ENCODE measurements around the gene ASPM.

ASPM gene

DNA sequence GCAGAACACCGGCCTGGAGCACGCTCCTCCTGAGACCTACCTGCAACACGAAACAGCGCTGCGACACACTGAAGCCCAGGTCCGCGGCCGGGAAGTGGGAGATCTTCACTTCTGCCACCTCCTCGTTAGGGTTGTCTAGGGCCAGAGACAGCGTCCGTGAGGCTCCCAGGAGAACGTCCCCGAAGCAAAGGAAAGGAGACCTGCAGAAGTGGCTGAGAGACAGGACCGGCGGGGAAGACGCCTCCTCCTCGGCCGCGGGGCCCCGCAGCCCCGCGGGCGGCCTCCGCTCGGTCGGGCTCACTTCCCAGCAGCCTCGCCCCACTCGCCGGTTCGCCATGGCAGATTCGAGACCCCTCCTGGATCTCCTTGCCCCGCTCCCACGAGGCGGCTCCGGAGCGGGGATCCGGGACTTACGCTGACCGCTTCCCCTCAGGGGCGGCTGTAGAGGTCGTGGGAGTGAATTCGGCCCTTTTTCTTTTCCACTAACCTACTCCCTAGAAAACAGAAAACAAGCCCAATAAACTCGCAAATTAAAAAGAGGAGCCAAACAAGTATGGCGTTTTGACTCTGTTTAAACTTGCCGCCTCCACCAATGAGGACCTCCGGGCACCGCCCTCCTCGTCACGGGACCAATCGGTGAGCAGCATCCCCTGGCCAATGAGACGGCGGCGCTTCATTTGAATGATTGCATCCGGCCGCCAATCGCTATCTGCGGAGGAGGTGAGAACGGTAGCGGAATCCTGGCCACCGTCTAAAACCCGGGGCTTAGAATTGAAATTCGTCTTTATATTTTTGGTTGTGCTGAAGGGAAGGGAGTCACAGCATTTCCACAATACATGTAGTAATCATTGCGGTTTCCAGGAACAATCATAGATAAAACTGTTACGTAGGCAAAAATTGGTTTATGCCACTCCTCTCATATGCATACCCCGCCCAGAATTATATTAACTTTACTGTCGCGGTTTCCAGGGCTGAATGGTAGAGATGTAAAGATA is at the start of gene ASPM:
TSS of gene ASPM (minus strand) at position 569 of the 995 bp plus-strand sequence. CDS start at position 337, 232 bp downstream.
- peak; percentile 90 for DNase-seq

- DNase-seq: no peak
Measured at GRCh38 chr1:197195100-197195499, 48.6 kb upstream of the ASPM start.

DNA sequence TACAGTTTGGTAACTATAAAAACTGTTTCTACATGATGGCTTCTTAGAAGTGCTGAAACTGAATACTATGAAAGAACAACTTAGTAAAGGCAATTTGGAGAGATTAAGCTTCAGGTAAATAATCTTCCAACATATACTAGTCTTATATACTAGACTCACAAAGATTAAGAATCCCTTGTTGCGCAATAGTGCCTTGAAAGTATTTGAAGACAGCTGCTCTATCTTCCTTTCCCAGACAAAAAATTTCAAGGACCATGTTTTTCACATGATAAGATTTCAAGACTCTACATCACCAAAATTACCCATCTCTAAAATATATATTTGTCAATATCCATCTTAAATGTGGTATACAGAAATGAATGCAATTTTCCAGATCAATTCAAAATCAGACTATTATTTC is 37.7 kb upstream of the ASPM start:
- no peak for DNase-seq

- DNase-seq: no peak
Measured at GRCh38 chr1:197183195-197183748, 36.8 kb upstream of the ASPM start.

DNA sequence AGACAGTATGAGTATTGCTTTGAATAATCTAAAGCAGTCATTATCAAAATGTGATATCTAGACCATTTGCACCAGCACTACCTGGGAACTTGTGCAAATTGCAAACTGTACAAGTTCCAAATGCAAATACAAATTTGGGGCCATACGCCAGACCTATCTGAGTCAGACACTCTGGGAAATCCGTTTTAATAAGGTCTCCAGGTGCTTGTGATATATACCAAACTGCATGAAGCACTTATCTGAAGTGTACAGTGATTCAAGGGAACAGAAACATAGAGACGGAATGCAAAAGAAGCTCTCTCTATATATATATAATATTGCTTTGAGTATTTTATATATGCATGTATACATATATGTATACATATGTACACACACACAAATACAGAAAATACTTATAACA is 36.2 kb upstream of the ASPM start:
- DNase-seq: no peak

- DNase-seq: no peak
Measured at GRCh38 chr1:197181982-197182381, 35.5 kb upstream of the ASPM start.

GRCh38 chr1:197180252-197180878 is 33.9 kb upstream of the ASPM start:
- no peak for DNase-seq

- no peak for DNase-seq
Measured at GRCh38 chr1:197178998-197179397, 32.5 kb upstream of the ASPM start.

DNA sequence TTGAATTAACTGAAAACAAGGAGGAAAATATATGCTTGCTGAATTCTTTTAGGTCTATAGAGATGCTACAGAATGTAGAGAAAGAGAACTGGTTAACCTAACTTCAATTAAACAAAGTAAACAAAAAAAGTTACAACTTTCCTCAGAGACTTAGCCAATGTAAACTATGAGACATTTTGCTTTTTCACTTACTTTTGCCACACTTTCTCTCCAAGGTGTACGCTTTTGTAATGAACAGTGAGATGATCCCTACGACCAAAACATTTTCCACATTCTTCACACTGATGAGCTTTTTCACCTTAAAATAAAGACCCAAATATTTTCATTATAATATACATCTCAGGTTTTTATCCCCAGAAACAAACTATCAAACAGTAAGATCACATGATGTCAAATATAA is 28.3 kb upstream of the ASPM start:
- DNase-seq: no peak

- no peak for DNase-seq
Measured at GRCh38 chr1:197173571-197174507, 27.4 kb upstream of the ASPM start.

- no peak for DNase-seq
Measured at GRCh38 chr1:197171531-197171930, 25.1 kb upstream of the ASPM start.

GRCh38 chr1:197170538-197170937 is 24.1 kb upstream of the ASPM start:
- no peak for DNase-seq

DNA sequence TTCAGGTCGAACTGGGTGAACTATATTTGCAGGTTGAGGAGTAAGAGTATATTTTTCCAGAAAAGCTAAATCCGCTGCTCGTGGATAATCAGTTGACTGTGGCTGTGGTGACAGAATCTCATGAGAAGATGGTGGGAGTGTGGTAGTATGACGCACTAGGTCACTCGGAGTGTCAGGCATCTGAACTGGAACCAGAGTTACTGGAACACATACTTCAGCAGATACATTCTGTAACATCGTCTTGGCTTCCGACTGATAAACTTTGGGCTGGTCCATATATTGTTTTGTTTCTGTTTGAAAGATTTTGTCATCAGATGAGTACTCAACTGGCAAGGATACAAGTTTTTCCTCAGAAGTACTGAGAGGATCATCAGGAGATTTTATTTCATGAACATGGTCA is 13.0 kb upstream of the ASPM start:
- no peak for DNase-seq

DNA sequence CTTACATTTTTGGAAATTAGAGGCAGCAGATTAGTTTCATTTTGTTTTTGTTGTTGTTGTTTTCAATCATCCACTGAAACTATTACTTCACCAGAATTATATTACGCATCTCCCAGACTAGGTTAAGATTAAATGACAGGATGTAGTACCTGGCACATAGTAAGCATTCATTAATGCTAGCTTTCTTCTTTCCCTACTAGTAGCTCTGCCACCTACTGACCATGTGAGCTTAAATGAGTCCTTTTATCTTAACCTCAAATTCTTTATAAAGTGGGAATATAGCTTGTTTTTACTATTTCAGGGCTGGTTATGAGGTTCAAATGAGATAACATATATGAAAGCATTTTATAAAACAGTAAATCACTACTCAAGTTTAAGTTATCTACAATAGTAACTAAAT is 10.2 kb upstream of the ASPM start:
- no peak for DNase-seq

DNA sequence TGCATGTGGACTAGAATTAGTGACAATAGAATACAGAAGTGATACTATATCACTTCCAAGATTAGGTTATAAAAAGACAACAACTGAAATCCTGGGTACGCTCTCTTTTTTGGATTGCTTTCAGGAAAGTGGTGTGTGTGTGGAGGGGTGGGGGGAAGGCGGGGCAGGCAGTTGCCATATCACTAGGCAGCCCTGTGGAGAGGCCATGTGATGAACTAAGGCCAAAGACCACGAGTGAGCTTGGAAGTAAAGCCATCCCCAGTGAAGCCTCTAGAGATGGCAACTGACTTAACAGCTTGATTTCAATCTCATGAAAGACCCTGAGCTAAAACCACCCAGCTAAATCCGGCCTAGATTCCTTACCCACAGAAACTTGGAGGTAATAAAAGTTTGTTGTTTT is 6.2 kb upstream of the ASPM start:
- DNase-seq: no peak

DNA sequence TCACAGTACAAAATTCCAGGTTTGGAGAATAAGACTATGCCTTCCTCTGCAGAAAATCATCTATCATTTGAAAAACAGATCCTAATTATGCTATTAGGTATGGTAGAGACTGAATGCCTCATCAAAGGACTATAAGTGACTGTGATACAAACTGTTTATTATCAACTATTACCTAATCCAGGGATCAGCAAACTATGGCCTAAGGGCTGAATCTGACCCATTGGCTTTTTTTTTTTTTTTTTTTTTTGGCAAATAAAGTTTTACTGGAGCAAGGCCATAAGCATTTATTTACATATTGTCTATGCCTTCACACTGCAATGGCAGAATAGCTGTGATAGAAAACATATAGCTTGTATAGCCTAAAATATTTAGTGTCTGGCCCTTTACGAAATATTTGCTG is 4.7 kb upstream of the ASPM start:
- DNase-seq: no peak

DNA sequence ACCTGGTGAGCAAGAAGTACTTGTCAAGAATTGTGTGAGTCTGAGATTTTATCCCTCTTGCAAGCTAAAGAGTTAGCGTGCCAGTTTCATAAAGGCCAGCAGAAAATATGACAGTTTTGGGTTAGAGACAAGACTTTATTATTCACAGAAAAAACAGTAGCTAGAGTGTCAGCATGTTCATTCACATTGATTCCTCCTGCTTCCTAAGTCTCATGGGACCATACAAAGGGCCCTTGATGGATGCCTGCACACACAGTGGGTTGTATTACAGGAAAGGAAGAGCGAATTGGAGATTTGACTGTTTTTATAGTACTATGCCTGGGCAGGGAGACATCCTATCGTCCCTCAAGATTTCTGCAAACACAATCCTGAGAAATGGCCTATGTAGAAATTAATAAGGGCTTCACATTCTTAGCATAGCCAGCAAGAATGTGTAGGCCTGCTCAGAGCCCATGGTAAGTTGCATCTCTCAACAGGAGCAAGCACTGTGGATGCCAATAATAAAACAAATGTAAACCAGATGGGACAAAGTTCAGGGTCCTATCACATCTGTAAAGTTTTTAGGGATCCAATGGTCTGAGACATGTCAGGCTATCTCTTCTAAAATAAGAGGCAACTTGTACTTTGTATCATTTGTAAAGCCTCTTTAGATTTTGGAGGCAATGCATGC is 4.0 kb upstream of the ASPM start:
- no peak for DNase-seq

DNA sequence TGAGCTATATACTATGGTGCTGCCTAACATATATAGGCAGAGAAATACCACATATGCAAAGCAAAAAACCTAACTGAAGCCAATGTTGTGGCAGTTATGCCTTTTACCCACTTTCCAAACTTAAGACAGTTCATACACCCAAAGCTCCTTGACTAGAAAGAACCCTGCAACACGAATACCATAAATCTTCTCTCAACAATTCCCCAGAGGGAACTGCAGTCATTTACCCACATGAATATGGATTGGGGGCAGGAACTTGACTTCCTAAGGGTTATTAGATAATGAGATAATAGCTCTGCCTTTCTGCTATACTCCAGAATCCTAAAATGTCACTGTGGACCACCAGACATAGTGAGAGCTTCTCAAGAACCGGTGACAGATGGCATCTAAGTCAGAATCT is 2.9 kb upstream of the ASPM start:
- no peak for DNase-seq

- DNase-seq: no peak
Measured at GRCh38 chr1:197145446-197146024, 934 bp downstream of the ASPM start.

- no peak for DNase-seq
Measured at GRCh38 chr1:197144570-197145325, 1.7 kb downstream of the ASPM start.

DNA sequence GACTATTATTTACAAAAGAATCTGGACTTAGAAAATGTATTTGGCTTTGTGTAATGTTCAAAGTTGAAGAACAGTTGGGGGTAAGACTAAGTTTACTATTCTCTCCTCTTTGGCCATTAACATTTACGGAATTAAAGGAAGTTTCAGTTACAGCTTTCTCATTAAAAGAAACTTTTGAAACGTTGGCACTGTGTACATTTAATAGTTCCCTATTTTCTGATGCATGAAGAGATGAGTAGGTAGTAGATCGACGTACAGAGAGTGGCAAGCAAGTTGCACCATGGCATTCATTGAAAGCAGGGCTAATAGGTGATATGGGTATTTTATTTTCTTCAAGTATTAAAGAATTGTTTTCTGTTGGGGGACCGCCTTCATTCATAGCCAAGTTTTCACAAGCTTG is 3.2 kb downstream of the ASPM start:
- DNase-seq: no peak
